ENCODE measurements around the gene COTL1. TPM values are rescaled to one million over a fixed set of nuclear protein-coding genes. Genes with fewer than 3 reads are reported as not detected.
A peak's percentile ranks its signal among the peaks of the same experiment; 100 is the strongest.
"Not testable (repeated sequence)": the region's sequence is repeated elsewhere in the genome, so short reads cannot be mapped to it uniquely, and the experiment has no call there.

The COTL1 gene
- total RNA-seq, 2 experiments from 2014 or later = 837 to 887 TPM

GRCh38 chr16:84641643-84642358 is 23.9 kb upstream of the COTL1 start:
- peaks cover 16% of the 10 kb centered on the region for H3K27me3 Mint-ChIP-seq (ENCODE audit: low read depth)
- DNase-seq (no peak), ATAC-seq (no peak)
- peak overlapping the region; percentile 87 for H3K27ac Mint-ChIP-seq
- peaks cover 43% of the 10 kb centered on the region for H3K4me1 Mint-ChIP-seq (ENCODE audit: low read depth)
- POLR2A ChIA-PET = interaction anchor here (0.7 to 1.3 kb wide), 3 partner anchors 34 to 59 kb away, joined by 3 to 4 read pairs (median 3); no protein-coding TSS in a partner anchor
- CTCF ChIA-PET = interaction anchor here (0.7 to 2.6 kb wide), 7 partner anchors 19 to 329 kb away, joined by 3 to 18 read pairs (median 3); no protein-coding TSS in a partner anchor
- H3K4me3 Mint-ChIP-seq = no peak overlapping the region
- H3K9me3 Mint-ChIP-seq (ENCODE audit: insufficient read depth) = no peaks in the 10 kb centered on the region
- no peaks in the 10 kb centered on the region for H3K36me3 Mint-ChIP-seq (ENCODE audit: low read depth)

- Mint-ChIP-seq H3K9me3 (ENCODE audit: insufficient read depth) (no peaks in the 10 kb centered on the region), H3K4me3 (no peak overlapping the region), H3K27me3 (ENCODE audit: low read depth) (peaks cover 10% of the 10 kb centered on the region), H3K4me1 (ENCODE audit: low read depth) (peaks cover 42% of the 10 kb centered on the region), H3K27ac (no peak overlapping the region), H3K36me3 (ENCODE audit: low read depth) (no peaks in the 10 kb centered on the region)
- DNase-seq (no peak), ATAC-seq (no peak)
- CTCF ChIA-PET = no interaction called here
- POLR2A ChIA-PET = no interaction called here
Observed at GRCh38 chr16:84640145-84640544, 22.3 kb upstream of the COTL1 start.

- ATAC-seq (no peak), DNase-seq (no peak)
- Mint-ChIP-seq H3K9me3 (ENCODE audit: insufficient read depth) (no peaks in the 10 kb centered on the region), H3K27ac (no peak overlapping the region), H3K27me3 (ENCODE audit: low read depth) (peaks cover 16% of the 10 kb centered on the region), H3K4me1 (ENCODE audit: low read depth) (peaks cover 41% of the 10 kb centered on the region), H3K36me3 (ENCODE audit: low read depth) (no peaks in the 10 kb centered on the region), H3K4me3 (no peak overlapping the region)
- ChIA-PET POLR2A (interaction anchor here (2.8 kb wide), 1 partner anchor 10 kb away, joined by 21 read pairs; the partner anchor contains the start of gene KLHL36), CTCF (interaction anchor here (0.8 to 5.4 kb wide), 5 partner anchors 10 to 132 kb away, joined by 3 to 26 read pairs (median 3); no protein-coding TSS in a partner anchor)
Observed at GRCh38 chr16:84638231-84638806, 20.4 kb upstream of the COTL1 start.

- ChIA-PET POLR2A (interaction anchor here (2.8 kb wide), 1 partner anchor 11 kb away, joined by 21 read pairs; the partner anchor contains the start of gene KLHL36), CTCF (interaction anchor here (0.7 to 5.4 kb wide), 5 partner anchors 10 to 477 kb away, joined by 3 to 26 read pairs (median 5); no protein-coding TSS in a partner anchor)
- peaks cover 41% of the 10 kb centered on the region for H3K4me1 Mint-ChIP-seq (ENCODE audit: low read depth)
- ATAC-seq (no peak), DNase-seq (no peak)
- H3K36me3 Mint-ChIP-seq (ENCODE audit: low read depth) = no peaks in the 10 kb centered on the region
- H3K4me3 Mint-ChIP-seq = no peak overlapping the region
- peaks cover 17% of the 10 kb centered on the region for H3K27me3 Mint-ChIP-seq (ENCODE audit: low read depth)
- no peaks in the 10 kb centered on the region for H3K9me3 Mint-ChIP-seq (ENCODE audit: insufficient read depth)
- H3K27ac Mint-ChIP-seq = no peak overlapping the region
Observed at GRCh38 chr16:84637709-84638108, 19.8 kb upstream of the COTL1 start.

GRCh38 chr16:84635702-84636101 is 17.8 kb upstream of the COTL1 start:
- DNase-seq (no peak), ATAC-seq (no peak)
- no peak overlapping the region for H3K4me3 Mint-ChIP-seq
- peaks cover 26% of the 10 kb centered on the region for H3K27me3 Mint-ChIP-seq (ENCODE audit: low read depth)
- no peaks in the 10 kb centered on the region for H3K36me3 Mint-ChIP-seq (ENCODE audit: low read depth)
- ChIA-PET CTCF (interaction anchor here (5.4 kb wide), 1 partner anchor 13 kb away, joined by 26 read pairs; no protein-coding TSS in a partner anchor), POLR2A (no interaction called here)
- H3K27ac Mint-ChIP-seq = no peak overlapping the region
- H3K9me3 Mint-ChIP-seq (ENCODE audit: insufficient read depth) = no peaks in the 10 kb centered on the region
- H3K4me1 Mint-ChIP-seq (ENCODE audit: low read depth) = peaks cover 43% of the 10 kb centered on the region

- Mint-ChIP-seq H3K9me3 (ENCODE audit: insufficient read depth) (no peaks in the 10 kb centered on the region), H3K4me1 (ENCODE audit: low read depth) (peaks cover 38% of the 10 kb centered on the region), H3K27me3 (ENCODE audit: low read depth) (peaks cover 26% of the 10 kb centered on the region), H3K36me3 (ENCODE audit: low read depth) (no peaks in the 10 kb centered on the region), H3K4me3 (no peak overlapping the region), H3K27ac (no peak overlapping the region)
- ATAC-seq (no peak), DNase-seq (no peak)
- CTCF ChIA-PET = no interaction called here
- POLR2A ChIA-PET = interaction anchor here (1.3 kb wide), 1 partner anchor 14 kb away, joined by 4 read pairs; no protein-coding TSS in a partner anchor
Observed at GRCh38 chr16:84633622-84634021, 15.7 kb upstream of the COTL1 start.

GRCh38 chr16:84632862-84633261 is 15.0 kb upstream of the COTL1 start:
- ATAC-seq; H3K27ac Mint-ChIP-seq; DNase-seq; CTCF ChIA-PET; H3K9me3 Mint-ChIP-seq (ENCODE audit: insufficient read depth); H3K36me3 Mint-ChIP-seq (ENCODE audit: low read depth); POLR2A ChIA-PET; H3K4me3 Mint-ChIP-seq: not testable (repeated sequence)
- Mint-ChIP-seq H3K4me1 (ENCODE audit: low read depth) (peaks cover 30% of the 10 kb centered on the region), H3K27me3 (ENCODE audit: low read depth) (peaks cover 30% of the 10 kb centered on the region)

GRCh38 chr16:84631886-84632285 is 14.0 kb upstream of the COTL1 start:
- POLR2A ChIA-PET = no interaction called here
- Mint-ChIP-seq H3K9me3 (ENCODE audit: insufficient read depth) (no peaks in the 10 kb centered on the region), H3K4me3 (peak overlapping the region; percentile 9), H3K4me1 (ENCODE audit: low read depth) (peaks cover 27% of the 10 kb centered on the region), H3K27me3 (ENCODE audit: low read depth) (peaks cover 30% of the 10 kb centered on the region), H3K27ac (no peak overlapping the region), H3K36me3 (ENCODE audit: low read depth) (no peaks in the 10 kb centered on the region)
- CTCF ChIA-PET = interaction anchor here (1.0 kb wide), 1 partner anchor 10 kb away, joined by 5 read pairs; no protein-coding TSS in a partner anchor
- DNase-seq (no peak), ATAC-seq (no peak)

GRCh38 chr16:84631153-84631466 is 13.2 kb upstream of the COTL1 start:
- H3K9me3 Mint-ChIP-seq (ENCODE audit: insufficient read depth) = no peaks in the 10 kb centered on the region
- H3K27me3 Mint-ChIP-seq (ENCODE audit: low read depth) = peaks cover 28% of the 10 kb centered on the region
- ATAC-seq = peak; percentile 63
- no peak overlapping the region for H3K27ac Mint-ChIP-seq
- peaks cover 27% of the 10 kb centered on the region for H3K4me1 Mint-ChIP-seq (ENCODE audit: low read depth)
- H3K36me3 Mint-ChIP-seq (ENCODE audit: low read depth) = no peaks in the 10 kb centered on the region
- peak overlapping the region; percentile 58 for H3K4me3 Mint-ChIP-seq
- DNase-seq = no peak
- CTCF ChIA-PET = interaction anchor here (1.0 kb wide), 1 partner anchor 9 kb away, joined by 5 read pairs; no protein-coding TSS in a partner anchor
- POLR2A ChIA-PET = no interaction called here

- Mint-ChIP-seq H3K4me3 (peak overlapping the region; percentile 58), H3K36me3 (ENCODE audit: low read depth) (no peaks in the 10 kb centered on the region), H3K9me3 (ENCODE audit: insufficient read depth) (no peaks in the 10 kb centered on the region), H3K27me3 (ENCODE audit: low read depth) (peaks cover 32% of the 10 kb centered on the region), H3K27ac (no peak overlapping the region), H3K4me1 (ENCODE audit: low read depth) (peaks cover 27% of the 10 kb centered on the region)
- POLR2A ChIA-PET = no interaction called here
- CTCF ChIA-PET = interaction anchor here (0.7 to 1.6 kb wide), 3 partner anchors 8 to 108 kb away, joined by 3 to 6 read pairs (median 3); no protein-coding TSS in a partner anchor
- DNase-seq = no peak
- ATAC-seq = peak; percentile 37
Observed at GRCh38 chr16:84630446-84631152, 12.7 kb upstream of the COTL1 start.

GRCh38 chr16:84630009-84630408 is 12.1 kb upstream of the COTL1 start:
- ChIA-PET CTCF (interaction anchor here (0.7 to 2.1 kb wide), 4 partner anchors 7 to 108 kb away, joined by 3 to 11 read pairs (median 4); no protein-coding TSS in a partner anchor), POLR2A (no interaction called here)
- no peaks in the 10 kb centered on the region for H3K36me3 Mint-ChIP-seq (ENCODE audit: low read depth)
- no peak for ATAC-seq
- H3K27me3 Mint-ChIP-seq (ENCODE audit: low read depth) = peaks cover 33% of the 10 kb centered on the region
- no peak overlapping the region for H3K4me3 Mint-ChIP-seq
- no peak for DNase-seq
- H3K27ac Mint-ChIP-seq = no peak overlapping the region
- no peaks in the 10 kb centered on the region for H3K9me3 Mint-ChIP-seq (ENCODE audit: insufficient read depth)
- peaks cover 27% of the 10 kb centered on the region for H3K4me1 Mint-ChIP-seq (ENCODE audit: low read depth)
